Umbilical cord (tissue), 2 donors: ENCODE measurements around the gene AGPAT2. TPM values are rescaled to one million over a fixed set of nuclear protein-coding genes. Genes with fewer than 3 reads are reported as not detected.

Experiments
- DNase-seq: peaks from one replicate; pipeline ENCODE4 v3.0.0-alpha.2; 2015; ENCODE audit warnings: low spot score
- total RNA-seq: library from RNA; depleted of rRNA; stranded (reverse); fragments of >200 nt; gene quantifications from one replicate; pipeline ENCODE4 v1.2.3, GENCODE V29; 2014; ENCODE audit warnings: low replicate concordance; ENCODE audit not compliant: insufficient read depth

The AGPAT2 gene
- 32.7 TPM for total RNA-seq

DNA sequence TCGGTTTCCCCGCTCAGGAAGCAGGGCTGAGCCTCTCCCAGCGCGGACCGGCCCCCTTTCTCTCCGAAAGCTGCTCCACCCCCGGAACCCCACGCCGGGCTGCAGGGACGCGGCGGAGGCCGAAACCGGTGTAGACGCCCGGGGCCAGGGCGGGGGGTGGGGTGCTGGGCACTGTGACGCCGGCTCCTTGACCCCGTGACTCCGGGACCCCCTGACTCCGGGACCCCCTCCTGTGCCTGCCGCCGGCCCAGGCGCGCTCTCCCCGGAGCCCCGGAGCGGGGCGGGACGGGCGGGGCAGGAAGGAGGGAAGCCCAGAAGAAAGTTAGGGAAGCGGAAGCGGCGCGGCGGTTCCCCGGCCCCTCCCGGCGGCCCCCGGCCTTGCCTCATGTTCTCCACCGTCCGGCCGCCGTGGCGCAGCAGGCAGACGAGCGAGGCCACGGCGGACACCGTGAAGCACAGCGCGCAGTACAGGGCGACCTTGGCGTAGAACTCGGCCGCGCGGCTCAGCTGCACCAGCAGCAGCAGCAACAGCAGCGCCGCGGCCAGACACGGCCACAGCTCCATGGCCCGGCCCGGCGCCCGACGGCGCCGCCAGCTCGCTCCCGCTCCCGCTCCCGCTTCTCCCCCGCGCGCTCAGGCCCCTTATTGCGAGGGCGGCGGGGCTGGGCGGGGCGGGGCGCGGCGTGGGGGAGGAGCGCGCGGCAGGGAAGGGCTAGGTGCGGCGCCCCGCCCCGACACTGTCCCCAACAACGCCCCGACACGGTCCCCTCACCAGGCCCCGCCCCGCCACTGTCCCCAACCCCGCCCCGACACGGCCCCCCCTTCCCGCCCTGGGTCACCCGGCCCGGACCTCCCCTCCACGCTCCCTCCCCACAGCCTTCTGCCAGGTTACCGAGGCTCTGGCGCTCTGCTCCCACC lies at the start of gene AGPAT2:
Gene AGPAT2 (minus strand): TSS at position 664 of the 918 bp plus-strand sequence. CDS start 100 bp downstream, at position 564.
- DNase-seq, result peak; percentile 56

DNA sequence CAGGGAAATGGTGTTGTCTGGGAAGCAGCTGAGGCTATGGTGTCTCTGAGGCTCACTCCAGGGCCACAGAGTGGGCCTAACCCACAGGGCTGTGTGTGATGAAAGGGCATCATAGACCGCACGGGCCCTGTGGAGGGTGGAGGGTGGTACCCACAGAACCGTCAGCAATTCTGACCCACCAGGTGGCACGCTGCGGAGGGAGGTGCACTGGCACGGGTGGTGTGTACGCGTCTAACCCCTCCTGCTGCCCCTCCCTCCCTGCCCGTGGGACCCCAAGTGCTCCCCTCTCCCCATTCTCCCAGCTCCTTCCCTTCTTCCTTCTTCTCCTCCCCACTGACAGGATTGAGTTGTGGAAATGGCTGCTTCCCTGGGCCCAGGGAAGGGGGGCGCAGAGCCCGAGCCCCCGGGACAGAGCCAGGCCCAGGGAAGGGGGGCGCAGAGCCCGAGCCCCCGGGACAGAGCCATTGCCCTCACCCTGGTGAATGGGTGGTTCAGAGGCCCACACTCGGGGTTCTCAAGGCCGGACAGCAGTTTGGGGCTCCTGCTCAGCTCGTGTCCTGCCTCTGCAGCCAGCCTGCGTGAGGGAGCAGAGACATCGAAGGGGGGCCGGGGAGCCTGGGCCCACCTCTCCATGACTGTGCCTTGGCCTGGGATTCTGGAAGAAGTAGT lies 48.7 kb upstream of the AGPAT2 start:
- no peak for DNase-seq

DNA sequence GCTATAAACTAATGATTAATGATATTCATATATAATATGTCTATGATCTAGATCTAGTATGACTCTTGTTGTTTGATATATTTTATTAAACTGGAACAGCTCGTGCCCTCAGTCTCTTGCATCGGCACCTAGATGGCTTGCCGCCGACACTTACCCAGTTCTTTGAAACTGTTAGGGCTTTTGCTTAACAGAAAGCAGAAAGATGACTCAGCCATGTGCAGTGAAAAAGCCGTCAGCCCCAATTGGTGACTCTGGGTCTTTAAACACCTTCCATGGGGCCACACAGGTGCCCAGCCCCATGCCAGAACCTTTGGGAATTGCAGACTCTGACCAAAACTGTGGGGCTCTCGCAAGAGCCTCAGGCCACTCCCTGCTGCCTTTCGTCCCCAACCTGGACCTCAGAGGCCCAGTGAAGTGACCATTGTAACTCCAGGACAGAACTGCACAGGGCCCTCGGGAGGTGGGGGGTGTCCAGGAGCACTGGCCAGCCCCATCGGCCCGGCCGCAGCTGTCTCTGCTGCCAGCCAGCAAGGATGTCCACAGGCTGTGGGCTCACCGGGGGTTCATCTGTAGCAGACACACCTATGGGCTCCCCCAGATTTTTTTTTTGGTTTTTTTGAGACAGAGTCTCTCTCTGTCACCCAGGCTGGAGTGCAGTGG lies 47.7 kb upstream of the AGPAT2 start:
- no peak for DNase-seq

DNA sequence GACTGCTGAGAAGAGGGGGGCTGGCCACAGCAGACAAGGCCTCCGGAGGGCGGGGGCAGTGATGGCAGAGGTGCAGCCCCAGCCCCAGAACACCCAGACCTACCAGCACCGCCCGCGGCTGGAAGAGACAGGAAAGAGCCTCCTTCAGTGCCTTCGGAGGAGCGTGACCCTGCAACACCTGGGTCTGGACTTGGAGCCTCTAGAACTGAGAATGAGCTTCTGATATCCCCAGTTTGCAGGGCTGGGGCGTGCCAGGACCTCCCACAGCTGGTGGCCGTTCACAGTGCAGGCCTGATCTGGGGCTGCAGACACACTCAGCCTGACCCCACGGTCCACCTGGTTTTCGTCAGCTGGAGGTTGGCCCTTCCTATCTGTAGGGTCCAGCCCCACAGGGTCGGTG lies 46.4 kb upstream of the AGPAT2 start:
- no peak for DNase-seq

DNA sequence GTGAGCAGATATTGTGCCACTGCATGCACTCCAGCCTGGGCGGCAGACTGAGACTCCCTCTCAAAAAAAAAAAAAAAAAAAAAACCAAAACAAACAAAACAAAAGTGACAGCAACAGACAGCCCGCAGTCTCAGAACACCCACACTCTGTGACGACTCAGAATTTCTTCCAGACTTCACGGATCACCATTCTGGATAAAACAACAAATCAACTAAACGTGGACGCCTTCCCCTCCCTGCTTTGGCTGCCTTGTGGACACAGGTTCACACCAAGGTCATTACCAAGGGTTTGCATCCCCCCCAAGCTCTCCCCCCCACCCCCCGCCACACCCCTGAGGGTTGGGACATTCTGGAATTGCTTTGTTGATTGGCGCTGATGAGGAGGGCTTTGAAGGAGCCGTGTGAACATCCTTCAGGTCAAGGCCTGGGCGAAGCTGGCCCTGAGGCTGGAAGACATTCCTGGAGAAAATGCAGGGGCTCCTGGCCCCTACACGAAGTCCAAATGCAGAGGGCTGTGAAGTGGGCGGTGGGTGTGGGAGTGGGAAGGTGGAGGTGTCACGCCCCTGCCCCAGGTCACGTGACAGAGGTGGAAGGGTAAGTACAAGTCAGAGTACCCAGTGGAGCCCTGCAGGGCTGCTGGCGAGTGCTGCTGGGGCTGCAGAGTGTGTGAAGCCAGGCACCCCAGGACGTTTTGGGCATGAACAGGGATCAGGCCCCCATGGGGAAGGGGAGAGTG lies 45.4 kb upstream of the AGPAT2 start:
- no peak for DNase-seq

DNA sequence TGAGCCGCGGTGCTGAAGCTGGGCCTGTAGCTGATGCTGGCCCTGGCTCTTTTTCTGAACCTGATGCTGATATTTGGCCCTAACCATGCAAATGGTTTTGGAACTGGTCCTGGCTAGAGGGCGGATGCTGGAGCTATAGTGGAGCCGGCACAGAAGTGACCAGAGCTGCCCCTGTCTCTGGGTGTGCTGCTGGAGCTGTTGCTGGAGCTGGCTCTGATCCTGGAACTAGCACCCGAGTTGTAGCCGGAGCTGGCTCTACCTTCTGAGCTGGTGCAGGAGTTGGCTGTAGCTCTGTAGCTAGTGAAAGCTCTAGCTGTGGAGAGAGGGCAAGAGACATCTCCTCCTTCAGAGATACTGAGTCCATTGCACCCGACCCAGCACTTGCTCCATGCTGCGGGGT lies 42.7 kb upstream of the AGPAT2 start:
- DNase-seq, result no peak

DNA sequence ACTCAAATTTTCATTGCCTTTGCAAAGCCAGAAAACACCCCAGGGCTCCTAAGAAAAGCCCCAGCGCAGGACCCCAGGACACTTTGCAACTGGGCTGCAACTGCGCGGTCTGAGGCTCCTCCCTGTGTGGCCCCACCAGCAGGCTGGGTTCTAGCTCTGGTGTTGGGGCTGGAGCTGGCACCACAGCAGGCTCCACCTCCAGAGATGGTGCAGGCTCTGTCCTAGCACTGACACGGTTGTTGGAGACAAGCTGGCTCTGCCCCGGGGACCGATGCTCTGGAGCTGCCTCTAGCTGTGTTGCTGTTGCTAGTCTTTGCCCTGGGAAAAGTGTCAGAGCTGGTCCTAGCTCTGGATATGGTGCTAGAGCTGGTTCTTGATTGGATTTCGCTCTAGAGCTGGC lies 41.9 kb upstream of the AGPAT2 start:
- DNase-seq, result no peak

DNA sequence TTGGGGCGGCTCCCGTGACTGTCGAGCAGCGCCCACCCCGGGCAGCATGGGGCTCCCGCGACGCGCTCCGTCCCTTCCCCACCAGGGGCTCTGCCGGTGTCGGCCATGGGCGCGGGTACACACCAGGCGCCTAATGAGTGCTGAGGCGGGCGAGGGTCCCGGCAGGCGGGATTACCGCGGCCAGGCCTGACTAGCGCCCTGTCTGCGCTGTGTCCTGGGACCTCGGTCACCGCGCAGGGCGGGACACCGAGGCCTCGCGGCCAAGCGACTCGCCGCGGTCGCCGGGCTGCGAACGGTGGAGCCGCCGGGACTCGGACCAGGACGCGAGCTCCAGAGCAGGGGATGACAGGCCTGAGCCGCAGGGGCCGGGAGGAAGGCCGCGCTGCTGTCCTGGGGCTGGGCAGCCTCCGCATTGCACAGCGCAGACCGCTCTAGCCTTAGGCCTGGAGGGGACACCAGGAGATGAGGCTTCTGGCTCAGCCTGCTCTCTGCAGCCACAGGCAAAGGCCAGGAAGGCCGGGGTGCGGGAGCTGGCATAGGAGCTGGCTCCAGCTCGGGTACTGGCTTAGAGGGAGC lies 41.4 kb upstream of the AGPAT2 start:
- no peak for DNase-seq

DNA sequence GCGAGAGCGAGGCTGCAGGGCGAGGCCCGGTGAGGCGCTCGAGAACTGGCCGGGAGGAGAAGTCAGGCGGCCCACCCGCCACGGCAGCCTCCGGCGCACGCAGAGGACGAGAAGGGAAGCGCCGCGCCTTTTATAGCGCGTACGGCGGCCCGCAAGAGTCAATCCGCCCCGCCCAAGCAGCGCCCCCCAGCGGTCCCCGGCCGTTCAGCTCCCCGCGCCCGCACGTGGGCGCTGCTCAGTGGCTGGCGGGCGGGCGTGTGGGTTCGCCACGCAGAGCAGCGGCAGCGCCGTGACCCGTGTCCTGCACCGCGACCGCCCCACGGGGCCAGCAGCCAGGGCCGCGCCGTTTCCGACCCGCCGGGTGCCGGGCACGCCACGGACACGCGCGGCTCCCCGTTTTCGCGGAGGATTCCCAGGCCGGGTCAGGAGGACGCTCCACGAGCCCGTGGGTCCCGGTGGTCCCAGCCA lies 40.9 kb upstream of the AGPAT2 start:
- DNase-seq, result peak; percentile 76

DNA sequence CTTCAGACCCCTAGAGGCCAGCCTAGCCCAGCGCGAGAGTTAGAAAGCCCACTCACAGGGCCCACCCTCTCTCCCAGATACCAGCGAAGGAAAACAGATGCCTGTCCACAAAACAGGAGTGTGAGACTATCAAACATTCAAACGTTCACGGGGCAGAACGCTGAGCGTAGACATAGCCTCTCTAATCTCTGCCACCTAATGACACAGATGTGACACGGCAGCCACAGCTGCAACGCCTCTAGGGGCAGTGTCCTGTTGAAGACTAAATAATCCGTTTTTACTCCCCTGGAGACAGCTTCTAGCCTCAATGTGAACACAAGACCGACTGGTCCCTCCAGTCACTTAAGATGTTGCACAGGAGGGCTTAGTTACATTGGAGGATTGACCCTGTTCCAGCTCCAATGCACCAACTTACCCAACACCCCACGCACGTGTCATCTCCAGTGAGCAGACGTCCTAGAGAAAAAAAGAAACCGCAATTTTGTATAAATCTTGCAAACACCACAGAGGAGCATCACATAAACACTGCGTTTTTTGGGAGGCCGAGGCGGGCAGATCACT lies 39.5 kb upstream of the AGPAT2 start:
- DNase-seq, result no peak

DNA sequence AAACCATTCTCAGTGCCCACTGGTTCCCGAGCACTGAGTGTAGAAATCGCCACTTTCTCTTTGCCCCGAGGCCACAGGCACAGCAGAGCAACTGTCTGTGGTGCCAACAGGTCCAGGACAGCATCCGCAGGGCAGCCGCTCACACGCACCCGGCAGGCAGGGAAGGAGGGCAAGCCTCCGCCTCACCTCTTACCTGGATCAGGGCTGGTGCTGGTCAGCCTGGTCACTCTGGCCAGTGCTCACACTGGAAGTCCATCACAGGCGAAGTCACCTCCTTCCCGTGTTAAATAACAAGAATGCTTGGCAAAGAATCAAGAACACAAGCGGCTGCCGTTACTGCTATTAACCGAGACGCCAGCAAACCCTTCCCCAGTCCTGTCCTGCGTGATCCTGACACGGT lies 38.9 kb upstream of the AGPAT2 start:
- no peak for DNase-seq

DNA sequence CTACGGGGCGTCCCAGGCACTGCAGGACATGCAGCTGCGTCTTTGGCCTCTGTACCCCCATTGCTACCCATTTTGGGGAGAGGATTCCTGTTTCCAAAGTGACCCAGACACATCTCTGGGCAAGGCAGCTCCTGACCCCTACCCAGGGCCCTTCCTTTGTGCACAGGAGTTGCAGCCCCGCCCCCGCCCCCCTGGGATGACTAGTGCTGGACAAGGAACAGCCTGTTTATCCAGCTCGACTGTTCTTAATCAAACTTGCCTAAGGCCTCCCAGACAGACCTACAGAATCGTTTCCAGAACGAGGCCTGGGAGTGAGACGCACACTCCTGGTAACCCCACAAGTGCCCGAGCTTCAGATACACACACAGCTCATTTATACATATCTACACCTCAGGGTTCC lies 38.4 kb upstream of the AGPAT2 start:
- DNase-seq, result peak; percentile 54

DNA sequence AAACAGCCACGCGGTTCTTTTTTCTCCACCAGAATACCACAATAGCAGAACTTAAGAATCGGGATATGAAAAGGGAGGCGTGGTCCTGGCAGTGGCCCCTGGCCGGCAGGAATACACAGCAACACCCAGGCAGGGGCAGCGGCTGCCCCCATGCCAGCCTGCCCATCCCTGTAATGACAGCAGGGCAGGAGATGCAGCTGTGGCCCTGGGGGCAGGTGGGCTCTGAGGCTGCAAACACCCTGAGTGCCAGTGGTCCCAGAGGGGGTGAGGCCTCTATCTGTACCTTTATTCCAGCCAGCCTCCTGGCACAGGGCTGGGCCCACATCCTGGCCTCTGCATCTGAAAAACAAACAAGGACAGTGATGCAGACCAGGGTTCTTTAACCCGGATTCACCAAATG lies 37.5 kb upstream of the AGPAT2 start:
- no peak for DNase-seq

DNA sequence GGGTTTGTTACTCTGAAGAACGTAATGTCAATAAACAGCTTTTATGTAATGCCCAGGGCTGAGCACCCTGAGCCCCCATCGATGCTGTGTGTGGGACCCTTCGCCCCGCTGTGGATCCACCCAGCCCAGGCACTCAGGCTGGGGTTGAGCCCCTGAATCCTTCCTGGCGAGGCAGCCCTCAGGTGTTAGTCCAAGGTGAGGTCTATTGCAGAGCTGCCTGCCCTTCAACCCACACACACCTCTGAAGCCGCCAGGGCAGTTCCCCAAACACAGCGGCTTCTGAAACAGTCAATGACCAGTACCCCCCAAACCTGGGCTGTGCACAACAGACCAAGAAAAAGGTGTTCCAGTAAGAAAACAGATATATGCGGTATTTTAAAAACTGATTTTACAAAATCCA lies 36.7 kb upstream of the AGPAT2 start:
- DNase-seq, result no peak

DNA sequence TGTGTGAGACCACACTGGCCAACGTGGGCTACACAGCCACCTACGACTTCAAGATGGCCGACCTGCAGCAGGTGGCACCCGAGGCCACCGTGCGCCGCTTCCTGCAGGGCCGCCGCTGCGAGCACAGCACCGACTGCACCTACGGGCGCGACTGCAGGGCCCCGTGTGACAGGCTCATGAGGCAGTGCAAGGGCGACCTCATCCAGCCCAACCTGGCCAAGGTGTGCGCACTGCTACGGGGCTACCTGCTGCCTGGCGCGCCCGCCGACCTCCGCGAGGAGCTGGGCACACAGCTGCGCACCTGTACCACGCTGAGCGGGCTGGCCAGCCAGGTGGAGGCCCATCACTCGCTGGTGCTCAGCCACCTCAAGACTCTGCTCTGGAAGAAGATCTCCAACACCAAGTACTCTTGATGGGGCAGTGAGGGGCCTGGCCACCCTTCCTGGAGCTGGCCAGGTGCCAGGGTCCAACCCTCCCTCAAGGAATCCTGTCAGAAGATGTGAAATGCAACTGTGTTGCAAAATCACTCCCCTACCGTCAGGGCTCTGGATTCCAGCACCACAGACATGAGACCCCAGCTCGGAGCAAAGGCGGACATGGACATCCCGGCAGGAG lies 36.2 kb upstream of the AGPAT2 start:
- DNase-seq, result no peak

DNA sequence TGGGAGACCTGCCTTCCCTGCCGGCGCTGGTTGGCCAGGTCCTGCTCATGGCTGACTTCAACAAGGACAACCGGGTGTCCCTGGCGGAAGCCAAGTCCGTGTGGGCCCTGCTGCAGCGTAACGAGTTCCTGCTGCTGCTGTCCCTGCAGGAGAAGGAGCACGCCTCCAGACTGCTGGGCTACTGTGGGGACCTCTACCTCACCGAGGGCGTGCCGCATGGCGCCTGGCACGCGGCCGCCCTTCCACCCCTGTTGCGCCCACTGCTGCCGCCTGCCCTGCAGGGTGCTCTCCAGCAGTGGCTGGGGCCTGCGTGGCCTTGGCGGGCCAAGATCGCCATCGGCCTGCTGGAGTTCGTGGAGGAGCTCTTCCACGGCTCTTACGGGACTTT lies 35.7 kb upstream of the AGPAT2 start:
- DNase-seq, result no peak

DNA sequence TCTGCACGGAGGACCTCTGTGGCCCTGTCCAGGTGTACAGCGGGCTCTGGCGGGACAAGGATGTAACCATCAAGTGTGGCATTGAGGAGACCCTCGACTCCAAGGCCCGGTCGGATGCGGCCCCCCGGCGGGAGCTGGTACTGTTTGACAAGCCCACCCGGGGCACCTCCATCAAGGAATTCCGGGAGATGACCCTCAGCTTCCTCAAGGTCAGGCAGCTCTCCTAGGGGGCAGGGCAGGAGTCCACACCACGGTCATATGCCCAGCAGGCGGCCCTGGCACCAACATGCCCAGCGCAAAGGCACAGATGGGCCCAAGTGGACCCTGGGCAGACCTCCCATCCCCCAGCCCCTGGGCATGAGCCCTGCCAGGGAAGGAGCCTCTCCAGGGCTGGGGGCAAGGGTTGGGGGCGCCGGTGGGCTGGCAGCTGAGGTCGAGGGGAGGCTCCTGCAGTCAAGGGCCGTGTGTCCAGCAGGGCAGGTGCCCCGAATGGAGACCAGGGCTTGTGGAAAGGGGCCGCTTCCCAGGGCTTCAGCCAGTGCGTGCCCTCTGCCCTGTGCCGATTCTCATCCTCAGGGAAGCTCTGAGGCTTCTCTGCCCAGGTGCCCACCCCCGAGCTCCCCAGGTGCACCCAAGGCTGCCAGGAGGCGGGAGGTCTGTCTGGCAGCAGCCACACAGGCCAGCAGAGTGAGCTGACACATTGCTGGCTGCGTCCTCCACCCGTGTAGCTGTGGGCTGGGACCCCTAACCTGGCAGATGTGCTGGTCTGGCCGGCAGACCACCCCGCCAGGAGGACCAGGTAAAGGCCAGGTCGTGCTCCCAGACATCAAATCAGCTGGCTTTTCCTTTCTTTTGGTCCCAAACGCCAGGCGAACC lies 35.1 kb upstream of the AGPAT2 start:
- DNase-seq, result no peak

DNA sequence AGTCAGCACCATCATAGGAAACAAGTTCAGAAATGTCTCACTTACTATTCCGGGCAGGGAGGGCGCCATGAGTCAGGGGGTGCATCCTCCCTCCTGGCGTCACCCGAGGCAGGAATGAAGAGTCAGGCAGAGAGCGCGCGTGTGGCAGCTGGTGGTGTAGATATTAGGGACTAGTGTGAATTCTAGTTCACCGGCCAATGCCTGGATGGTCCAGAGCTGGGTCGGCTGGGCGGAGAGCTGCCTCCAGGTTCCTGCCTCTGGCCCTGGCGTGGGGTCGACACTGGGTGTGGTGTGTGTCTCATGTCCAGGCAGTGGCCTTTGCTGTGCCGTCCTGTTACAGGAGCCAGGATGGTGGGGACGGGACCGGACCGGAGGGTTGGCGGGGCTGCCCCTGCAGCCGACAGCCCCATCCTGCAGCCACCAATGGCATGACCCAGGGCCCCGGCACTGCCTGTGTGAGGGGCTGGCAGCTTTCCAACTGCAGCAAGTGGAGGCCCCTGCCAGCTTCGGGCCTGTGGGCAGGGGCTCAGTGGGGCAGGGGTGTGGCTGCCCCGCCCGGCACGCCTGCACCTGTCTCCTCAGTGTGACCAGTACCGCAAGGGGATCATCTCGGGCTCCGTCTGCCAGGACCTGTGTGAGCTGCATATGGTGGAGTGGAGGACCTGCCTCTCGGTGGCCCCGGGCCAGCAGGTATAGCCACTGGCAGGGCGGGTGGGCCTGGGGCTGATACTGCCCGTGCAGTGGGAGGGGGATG lies 34.3 kb upstream of the AGPAT2 start:
- no peak for DNase-seq

DNA sequence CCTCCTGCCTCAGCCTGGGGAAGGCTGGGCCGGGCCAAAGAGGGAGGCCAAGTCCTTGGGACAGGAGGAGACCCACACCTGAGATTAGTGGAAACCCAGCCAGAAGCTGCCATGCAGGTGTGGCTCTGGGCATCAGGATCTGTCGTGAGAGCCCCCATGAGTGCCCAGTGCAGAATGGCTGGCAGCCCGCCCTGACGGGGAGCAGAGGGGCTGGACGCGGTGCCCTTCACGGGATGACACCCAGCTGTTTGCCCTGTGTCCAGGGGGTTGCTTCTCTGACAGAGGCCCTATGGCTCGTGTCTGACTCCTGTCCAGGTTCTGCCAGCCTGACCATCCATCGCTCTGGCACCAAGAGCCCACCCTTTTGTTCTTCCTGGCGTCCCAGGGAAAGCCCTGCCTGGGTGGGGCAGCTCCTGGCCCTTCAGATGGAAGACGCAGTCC lies 33.7 kb upstream of the AGPAT2 start:
- no peak for DNase-seq
